ENCODE measurements around the gene GDI2.
"Not testable (repeated sequence)": the region's sequence is repeated elsewhere in the genome, so short reads cannot be mapped to it uniquely, and the experiment has no call there.

Gene GDI2

DNA sequence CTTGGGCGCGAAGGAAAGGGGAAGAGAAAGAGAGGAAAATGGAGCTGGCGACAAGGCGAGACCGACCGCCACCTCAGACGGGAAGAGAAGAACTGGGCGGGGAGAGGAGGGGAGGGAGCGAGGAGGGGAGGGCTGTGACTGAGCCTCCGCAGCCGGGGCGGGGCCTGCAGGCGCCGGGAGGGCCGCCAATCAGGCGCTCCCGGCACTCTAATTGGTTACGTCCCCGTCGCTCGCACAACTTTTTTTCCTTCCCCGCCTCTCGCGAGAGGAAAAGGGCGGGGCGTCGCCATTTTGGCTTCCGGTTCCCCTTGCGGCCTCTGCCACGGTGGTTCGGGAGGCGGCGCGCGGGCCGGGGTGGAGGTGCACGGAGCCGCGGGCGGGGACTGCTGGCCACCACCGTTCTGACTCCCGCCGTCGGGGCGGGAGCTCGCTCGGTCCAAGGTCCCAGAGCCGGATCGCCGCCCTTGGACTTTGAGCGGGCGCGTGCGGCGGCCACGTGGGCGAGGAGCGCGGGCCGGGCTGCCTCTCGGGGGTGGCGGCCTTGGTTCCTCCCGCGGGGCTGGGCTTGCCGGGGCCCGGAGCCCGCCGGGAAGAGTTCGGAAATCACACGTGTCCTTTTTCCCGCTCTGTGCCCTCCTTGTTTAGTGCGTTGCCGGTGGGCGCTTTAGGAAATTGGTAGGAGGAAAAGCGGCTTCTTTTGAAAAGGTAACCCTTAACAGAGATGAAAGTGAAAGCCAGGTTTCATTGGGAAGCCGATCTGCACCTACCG is at the start of gene GDI2:
Gene GDI2, minus strand, starts transcription at position 94 of the 769 bp plus-strand sequence. CDS start 176 bp downstream, outside the sequence.
- peak; percentile 90 for DNase-seq (ENCODE audit: low read depth)
- H3K4me3 ChIP-seq (ENCODE audit: low read depth, low read length) = peak within 1 kb of the TSS; percentile 91

DNA sequence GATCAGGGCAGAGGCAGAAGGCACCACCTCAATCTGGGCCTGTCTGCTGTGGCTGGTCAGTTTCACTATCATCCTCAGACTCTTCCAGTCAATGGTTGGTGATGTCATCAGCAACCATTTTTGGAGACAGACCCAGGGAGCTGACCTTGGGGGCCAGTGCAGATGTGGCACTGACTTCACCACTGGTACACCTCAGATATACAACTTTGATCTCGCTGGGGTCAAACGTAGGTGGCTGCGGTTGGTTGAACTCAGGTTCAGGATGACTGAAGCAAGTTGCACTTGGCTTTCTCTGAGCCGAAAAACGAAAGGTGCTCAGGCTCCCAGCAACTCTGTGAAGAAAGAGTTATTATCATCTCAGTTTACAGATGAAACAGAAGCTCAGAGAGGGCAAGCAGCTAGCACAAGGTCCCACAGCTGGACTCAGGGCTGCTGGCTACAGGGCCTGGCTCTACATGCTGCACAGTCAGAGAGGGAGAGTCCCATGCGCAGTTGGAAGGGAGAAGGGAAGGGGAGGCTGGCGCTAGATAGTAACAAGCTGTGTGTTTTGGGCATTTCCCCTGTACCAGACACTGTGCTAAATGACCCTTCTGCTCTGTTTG is 49.2 kb upstream of the GDI2 start:
- no peak overlapping the region for H3K4me3 ChIP-seq (ENCODE audit: low read depth, low read length)
- no peak for DNase-seq (ENCODE audit: low read depth)

DNA sequence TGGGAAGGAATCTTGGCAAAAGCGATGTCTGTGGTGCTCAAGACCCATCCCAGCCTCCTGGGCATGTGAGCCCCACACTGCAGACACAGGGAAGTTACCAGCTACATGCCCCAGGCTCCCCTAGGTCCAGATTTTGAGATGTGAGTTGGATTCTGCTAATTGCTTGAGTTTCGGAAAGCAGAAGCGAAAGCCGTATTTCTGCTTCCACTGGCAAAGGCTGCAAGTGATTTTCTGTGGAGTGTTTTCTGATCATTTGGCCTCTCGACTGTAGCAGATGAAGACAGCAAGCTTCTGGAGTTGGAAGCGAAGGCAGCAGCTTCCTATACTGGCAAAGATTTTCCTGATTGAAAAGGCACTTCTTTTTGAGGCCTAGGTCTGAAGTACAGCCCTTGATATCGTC is 46.8 kb upstream of the GDI2 start:
- no peak for DNase-seq (ENCODE audit: low read depth)
- H3K4me3 ChIP-seq (ENCODE audit: low read depth, low read length) = no peak overlapping the region

DNA sequence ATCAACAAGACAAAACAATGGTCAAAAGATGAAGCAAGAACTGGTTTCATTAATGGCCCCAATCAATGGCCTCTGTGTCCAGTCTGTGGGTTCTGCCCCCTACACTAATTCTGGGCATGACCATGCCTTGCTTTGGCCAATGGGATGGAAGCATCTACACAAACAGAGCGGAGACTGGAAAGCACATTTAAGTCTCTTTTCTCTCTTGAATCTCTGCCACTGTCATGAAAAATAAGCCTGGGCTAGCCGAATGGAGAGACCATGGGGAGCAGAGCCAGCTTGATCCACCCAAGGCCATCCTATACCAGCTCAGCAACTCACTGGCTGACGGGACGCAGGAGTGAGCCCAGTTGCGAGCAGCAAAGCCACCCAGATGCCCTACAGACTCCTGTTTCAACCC is 45.6 kb upstream of the GDI2 start:
- no peak overlapping the region for H3K4me3 ChIP-seq (ENCODE audit: low read depth, low read length)
- no peak for DNase-seq (ENCODE audit: low read depth)

GRCh38 chr10:5856701-5857004 is 43.4 kb upstream of the GDI2 start:
- no peak overlapping the region for H3K4me3 ChIP-seq (ENCODE audit: low read depth, low read length)
- DNase-seq (ENCODE audit: low read depth) = no peak

- no peak overlapping the region for H3K4me3 ChIP-seq (ENCODE audit: low read depth, low read length)
Observed at GRCh38 chr10:5855979-5856700, 42.9 kb upstream of the GDI2 start.

GRCh38 chr10:5854131-5854475 is 40.9 kb upstream of the GDI2 start:
- no peak for DNase-seq (ENCODE audit: low read depth)
- no peak overlapping the region for H3K4me3 ChIP-seq (ENCODE audit: low read depth, low read length)

More at GRCh38 chr10:5855979-5856700, 42.9 kb upstream of the GDI2 start:
- no peak for DNase-seq (ENCODE audit: low read depth)

- H3K4me3 ChIP-seq (ENCODE audit: low read depth, low read length); DNase-seq (ENCODE audit: low read depth): not testable (repeated sequence)
Observed at GRCh38 chr10:5846667-5847066, 33.4 kb upstream of the GDI2 start.

DNA sequence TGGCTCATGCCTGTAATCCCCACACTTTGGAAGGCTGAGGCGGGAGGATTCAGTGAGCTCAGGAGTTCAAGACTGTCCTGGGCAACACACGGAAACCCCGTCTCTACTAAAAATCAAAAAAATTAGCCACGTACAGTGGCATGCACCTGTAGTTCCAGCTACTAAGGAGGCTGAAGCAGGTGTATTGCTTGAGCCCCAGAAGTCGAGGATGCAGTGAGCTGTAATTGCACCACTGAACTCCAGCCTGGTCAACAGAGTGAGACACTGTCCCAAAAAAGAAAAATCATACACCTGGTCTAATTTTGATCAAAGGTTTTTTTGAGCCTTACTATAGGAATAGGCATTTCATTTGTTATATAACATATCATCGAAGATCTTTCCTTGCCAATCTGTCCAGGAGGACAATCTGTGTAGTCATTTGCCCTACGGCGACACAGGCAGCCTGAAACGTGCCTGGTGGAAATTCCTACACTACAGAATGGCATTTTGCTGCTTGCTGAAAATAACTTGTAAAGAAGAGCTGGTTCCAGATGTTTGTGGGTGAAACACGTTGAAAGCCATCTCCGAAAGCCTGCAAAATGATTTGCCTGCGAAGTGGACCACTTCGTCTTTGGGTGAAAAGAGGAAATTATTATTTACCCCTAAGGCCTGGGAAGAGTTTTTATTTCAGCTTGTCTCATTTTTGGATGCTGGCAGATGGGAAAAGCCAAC is 31.3 kb upstream of the GDI2 start:
- DNase-seq (ENCODE audit: low read depth) = no peak
- no peak overlapping the region for H3K4me3 ChIP-seq (ENCODE audit: low read depth, low read length)

DNA sequence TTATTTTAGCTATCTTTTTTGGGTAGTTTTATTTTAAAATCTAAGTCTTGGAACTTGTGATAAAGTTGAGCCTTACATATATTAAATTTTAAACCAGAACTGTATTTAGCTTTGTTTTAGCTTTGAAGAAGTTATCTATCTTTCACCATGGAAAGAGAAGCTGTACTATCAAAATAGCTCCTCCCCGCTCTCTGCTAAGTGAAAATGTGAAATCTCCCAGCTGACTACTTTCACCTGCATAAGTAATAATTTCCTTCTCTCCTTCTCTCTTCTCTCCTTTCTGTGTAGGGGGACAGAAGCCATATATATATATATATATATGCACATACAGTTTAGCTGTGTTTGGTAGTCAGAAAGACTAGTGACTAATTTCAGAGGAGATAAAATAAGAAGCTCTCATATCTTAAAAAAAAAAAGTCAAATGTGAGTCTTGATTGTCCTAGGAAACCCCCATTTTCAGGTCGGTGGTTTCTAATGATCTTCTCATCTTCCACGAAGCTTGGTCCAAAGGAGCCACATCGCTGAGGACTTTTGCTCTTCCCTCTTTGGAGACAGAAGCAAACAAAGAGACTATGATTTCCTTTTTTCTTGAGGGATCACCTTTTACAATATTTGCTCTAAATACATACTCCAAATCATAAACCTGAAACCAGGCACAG is 30.6 kb upstream of the GDI2 start:
- no peak overlapping the region for H3K4me3 ChIP-seq (ENCODE audit: low read depth, low read length)

GRCh38 chr10:5841965-5842364 is 28.7 kb upstream of the GDI2 start:
- H3K4me3 ChIP-seq (ENCODE audit: low read depth, low read length) = no peak overlapping the region
- DNase-seq (ENCODE audit: low read depth) = no peak

More for the DNA sequence above, 30.6 kb upstream of the GDI2 start:
- DNase-seq (ENCODE audit: low read depth) = no peak

DNA sequence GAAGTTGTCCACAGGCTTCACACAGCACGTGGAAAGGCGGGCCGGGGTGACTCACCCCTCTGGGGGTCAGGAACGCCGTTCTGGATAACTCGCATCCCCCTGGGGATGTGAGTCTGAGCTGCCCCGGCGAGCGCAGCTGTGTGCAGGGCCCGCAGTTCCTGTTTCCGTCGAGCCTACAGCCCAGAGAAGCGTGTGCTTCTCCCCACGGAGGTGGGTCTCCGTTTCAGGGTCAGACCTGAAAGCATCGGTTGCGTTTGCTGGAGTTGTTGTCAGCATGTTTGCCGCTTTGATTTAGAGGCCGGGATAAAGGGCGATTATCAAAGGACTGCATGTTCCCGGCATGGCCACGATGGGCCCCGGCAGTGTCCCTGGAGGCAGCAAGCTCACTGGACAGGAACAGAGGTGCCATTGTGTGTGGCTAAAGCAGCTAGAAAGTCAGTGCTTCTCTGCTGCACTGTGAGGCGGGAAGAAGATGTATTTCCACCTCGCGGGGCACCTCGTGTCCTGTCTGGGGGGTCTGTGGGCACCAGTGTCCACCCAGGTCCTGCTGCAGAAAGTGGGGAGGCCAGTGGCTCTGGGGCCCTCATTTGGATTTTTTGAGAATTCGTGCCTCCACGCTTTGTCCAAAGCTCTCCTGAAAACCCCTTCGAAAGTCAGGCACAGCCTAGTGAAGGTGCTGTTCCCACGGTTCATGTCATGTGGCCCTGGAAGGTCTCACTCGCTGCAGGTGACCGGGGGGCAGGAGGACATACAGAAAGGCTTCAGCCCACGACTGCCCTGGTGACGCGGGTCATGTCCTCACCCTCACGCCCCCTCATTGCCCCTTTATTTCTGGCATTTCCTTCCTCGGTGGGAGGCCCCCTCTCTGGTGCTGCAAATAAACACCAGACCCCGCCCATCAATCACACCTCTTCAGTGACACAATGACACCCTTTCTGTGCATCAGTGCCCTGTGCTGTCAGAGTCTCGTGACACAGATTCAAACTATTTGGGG is 27.4 kb upstream of the GDI2 start:
- peak; percentile 32 for DNase-seq (ENCODE audit: low read depth)
- H3K4me3 ChIP-seq (ENCODE audit: low read depth, low read length) = no peak overlapping the region

GRCh38 chr10:5836181-5836580 is 22.9 kb upstream of the GDI2 start:
- DNase-seq (ENCODE audit: low read depth); H3K4me3 ChIP-seq (ENCODE audit: low read depth, low read length): not testable (repeated sequence)

DNA sequence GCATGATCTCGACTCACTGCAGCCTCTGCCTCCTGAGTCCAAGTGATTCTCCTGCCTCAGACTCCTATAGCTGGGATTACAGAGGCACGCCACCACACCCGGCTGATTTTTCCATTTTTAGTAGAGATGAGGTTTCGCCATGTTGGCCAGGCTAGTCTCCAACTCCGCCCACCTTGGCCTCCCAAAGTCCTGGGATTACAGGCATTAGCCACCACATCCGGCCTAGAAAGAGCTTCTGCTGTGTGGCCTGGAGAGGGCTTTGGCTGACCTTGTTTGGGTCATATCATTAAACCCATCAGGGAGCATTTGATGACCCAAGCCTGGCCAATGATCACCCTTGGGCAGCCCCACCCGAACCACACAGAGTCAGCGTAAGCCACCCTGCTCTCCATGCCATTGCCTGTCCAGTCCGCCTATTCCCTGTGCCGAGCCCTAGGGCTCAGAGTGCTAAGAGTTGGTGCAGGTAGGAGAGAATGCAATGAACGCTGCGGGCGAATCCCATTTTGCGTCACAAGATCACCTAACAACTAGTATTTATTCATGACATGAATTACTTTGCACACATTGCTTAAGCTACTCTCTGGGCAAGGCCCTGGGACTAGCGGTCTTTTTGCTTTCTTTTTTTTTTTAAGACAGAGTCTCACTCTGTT is 22.3 kb upstream of the GDI2 start:
- DNase-seq (ENCODE audit: low read depth) = no peak
- H3K4me3 ChIP-seq (ENCODE audit: low read depth, low read length) = no peak overlapping the region

GRCh38 chr10:5833814-5834213 is 20.6 kb upstream of the GDI2 start:
- H3K4me3 ChIP-seq (ENCODE audit: low read depth, low read length) = no peak overlapping the region
- DNase-seq (ENCODE audit: low read depth) = no peak

- no peak overlapping the region for H3K4me3 ChIP-seq (ENCODE audit: low read depth, low read length)
- DNase-seq (ENCODE audit: low read depth) = no peak
Observed at GRCh38 chr10:5832946-5833345, 19.7 kb upstream of the GDI2 start.

- DNase-seq (ENCODE audit: low read depth) = no peak
- H3K4me3 ChIP-seq (ENCODE audit: low read depth, low read length) = no peak overlapping the region
Observed at GRCh38 chr10:5831446-5831782, 18.2 kb upstream of the GDI2 start.
